ENCODE results near the gene CDK15.
"Not testable (repeated sequence)": the region's sequence is repeated elsewhere in the genome, so short reads cannot be mapped to it uniquely, and the experiment has no call there.

CDK15 gene

GRCh38 chr2:201790989-201791388 is 15.3 kb upstream of the CDK15 start:
- DNase-seq: no peak

DNA sequence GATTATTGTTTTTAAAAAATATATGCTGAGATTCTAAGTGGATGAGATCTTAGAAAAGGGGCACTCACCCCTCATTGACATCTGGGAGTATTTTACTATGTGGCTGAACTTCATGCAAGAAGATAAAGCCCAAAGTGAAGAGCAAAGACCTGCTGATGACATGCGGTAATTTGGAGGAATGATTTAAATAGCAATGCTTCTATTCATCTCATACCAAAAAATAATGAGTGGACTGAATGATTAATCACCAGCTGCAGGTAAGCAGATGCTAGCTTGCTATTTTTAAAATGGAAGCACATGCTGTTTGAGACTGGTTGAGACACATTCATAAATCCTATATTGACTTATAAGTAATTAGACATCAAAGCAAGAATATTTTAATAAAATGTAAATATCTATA is 12.7 kb upstream of the CDK15 start:
- no peak for DNase-seq

DNA sequence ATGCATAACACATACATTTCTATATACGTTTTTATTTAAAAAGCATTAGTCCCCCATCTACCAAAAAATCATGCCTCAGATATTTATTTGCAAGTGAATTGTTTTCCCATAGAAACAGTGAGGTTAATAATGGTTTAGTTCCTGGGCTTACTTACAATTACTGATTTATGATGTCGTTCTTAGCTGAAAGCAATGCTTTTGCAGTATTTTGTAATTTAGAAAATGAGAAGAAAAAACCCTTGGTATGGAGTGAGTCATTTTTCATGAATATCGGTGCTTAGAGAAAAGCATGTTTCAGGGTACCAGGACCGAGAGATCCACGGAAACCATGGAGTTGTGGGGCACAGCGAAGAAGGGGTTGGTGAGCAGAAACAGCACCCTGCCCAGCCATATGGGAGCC is 12.0 kb upstream of the CDK15 start:
- DNase-seq: no peak

DNA sequence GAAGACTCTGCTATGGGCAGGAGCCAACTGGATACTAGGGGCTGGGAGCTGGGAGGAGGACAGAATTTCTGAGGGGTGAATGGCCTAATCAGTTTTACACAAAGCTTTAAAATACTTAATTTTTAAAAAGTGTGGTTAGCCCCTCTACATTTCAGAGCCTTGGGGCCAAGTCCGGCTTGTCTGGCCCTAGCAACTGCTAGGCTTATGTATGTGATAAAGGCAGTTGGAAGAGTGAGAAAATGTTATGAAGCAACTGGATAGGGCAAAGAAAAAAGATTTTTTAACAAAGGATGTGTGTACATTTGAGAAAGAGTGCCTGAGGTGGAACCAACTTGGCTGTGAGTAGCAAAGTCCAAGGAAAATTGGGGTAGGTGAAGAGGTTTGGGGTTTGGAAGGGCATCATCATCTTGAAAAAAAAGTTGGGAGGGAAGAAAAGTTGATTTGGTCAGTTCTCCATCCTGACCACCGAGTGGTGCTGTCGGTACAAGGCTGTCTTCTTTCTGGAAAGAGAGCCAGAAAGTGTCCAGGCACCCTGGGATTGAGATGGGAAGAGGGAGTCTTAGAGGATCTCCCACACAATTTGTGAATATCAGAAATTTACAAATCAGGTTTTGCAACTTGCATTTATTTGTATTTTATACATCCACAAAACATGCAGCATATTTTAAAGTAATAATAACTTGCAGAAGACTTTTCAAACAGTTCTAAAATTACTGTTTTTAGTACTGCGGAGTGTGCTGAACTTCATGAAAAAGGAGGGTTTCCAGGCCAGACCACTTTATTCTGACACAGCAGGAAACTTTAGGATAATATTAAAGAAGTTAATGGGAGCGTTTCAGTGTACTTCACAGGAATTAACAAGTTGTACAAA is 10.5 kb upstream of the CDK15 start:
- no peak for DNase-seq

DNA sequence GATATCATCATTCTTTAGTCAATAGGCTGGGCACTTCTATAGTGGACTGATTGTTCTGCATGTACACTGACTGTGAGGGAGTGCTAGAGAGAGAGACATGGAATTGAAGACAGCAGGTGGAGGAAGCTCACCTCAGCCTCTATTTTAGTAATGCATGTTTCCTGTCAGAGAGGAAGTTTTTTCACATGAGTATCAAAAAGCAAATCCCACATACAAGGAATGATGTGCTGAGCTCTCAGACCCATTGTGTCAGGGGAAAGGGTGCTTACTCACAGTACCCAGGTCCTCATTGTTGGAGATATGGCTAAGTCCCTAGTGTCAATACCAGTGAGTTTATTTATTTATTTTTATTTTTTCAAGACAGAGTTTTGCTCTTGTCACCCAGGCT is 9.9 kb upstream of the CDK15 start:
- no peak for DNase-seq

GRCh38 chr2:201797175-201797840 is 9.0 kb upstream of the CDK15 start:
- no peak for DNase-seq

DNA sequence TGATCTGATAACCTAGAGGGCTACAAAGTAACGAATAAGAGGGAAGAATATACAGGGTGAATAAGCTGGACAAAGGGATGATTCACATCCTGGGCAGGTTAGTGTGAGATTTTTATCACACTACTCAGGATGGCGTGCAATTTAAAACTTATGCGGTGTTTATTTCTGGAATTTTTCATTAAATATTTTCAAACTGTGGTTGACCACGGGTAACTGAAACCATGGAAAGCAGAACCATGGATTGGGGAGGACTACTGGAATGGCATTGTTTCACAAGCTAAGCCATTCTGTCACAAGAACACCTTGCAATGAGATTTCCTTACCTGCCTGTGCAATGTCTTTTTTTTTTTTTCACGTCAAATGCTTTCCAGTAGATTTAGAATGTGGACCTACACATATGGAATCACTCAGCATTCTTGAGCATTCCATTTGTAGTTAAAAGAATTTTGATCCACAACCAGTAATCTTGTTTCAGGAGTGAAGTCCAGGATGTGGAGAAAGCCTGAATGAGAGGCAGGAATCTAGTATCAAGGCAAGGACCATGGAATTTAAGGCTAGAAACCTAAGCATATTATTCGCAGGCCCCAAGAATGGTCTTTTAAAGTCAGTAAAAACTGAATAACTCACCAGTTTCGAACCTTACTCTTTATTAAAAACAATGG is 8.0 kb upstream of the CDK15 start:
- DNase-seq: no peak

- DNase-seq: not testable (repeated sequence)
These were observed 7.4 kb upstream of the CDK15 start for GRCh38 chr2:201798914-201799285.

DNA sequence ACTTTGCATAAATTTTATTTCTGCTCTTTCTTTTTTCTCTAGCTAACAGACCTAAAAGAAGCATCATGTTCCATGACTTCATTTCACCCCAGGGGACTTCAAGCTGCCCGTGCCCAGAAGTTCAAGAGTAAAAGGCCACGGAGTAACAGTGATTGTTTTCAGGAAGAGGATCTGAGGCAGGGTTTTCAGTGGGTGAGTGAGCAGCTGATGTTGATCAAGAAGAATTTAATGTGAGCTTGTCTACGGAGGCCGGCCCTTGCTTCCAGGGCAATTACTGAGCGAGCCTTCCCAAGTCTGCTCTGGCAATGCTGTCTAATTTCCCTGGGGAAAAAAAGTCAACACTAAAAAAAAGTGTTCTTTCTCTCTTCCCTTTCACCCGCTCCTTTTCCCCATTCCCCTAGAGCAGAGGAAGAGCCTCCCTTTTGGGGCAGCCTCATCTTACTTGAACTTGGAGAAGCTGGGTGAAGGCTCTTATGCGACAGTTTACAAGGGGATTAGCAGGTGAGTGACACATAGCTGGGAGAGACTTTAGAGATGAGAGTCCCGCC is 1.2 kb downstream of the CDK15 start:
- DNase-seq: no peak

GRCh38 chr2:201808027-201808426 is 1.7 kb downstream of the CDK15 start:
- DNase-seq: no peak

GRCh38 chr2:201809633-201810032 is 3.3 kb downstream of the CDK15 start:
- no peak for DNase-seq

DNA sequence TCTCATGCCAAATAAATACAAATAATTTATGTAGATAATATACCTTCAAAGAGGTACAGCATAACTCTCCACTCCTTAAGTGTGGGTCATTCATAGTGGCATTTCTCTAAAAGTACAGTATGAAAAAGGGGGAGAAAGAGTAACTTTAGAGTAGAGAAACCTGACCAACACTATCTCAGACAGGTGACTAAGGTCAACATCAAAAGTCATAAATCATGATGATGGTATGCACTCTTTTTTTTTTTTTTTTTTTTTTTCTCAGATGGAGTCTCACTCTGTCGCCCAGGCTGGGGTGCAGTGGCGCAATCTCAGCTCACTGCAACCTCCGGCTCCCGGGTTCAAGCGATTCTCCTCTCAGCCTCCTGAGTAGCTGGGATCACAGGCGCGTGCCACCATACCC is 4.3 kb downstream of the CDK15 start:
- not testable (repeated sequence) for DNase-seq

DNA sequence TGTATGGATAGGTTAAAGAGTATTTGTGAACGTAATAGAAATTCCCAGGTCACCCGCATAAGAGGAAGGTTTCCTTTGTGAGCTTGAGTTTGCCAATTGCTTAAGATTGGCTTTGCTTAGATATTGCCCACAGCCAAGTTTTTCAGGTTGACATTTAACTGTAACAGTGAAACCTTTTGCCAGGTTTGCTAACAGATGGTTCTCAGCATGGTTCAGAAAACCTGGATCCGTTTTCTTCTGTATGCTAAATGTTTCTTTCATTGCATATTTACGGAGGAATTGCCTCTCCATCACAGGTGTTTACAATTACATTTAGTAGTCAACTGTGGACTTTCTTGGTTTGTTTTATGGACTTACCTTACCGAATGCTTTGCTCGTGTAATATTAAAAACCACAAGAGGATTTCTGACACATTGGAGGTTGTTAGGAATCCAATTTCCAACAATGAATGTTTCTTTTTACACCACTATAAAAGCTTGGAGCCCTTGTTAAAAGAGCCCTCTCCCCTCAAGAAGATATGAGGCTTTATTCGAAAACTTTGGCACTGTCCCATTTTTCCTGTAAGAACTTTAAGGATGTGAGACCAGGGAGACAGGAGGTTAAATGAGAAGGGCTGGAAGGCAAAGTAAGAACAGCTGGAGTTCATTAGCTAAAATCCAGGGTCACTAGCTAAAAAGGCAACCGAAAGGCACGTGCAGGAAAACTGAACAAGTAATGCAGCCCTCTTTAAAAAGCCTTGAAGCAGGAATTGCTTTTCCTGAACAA is 7.8 kb downstream of the CDK15 start:
- DNase-seq: no peak

DNA sequence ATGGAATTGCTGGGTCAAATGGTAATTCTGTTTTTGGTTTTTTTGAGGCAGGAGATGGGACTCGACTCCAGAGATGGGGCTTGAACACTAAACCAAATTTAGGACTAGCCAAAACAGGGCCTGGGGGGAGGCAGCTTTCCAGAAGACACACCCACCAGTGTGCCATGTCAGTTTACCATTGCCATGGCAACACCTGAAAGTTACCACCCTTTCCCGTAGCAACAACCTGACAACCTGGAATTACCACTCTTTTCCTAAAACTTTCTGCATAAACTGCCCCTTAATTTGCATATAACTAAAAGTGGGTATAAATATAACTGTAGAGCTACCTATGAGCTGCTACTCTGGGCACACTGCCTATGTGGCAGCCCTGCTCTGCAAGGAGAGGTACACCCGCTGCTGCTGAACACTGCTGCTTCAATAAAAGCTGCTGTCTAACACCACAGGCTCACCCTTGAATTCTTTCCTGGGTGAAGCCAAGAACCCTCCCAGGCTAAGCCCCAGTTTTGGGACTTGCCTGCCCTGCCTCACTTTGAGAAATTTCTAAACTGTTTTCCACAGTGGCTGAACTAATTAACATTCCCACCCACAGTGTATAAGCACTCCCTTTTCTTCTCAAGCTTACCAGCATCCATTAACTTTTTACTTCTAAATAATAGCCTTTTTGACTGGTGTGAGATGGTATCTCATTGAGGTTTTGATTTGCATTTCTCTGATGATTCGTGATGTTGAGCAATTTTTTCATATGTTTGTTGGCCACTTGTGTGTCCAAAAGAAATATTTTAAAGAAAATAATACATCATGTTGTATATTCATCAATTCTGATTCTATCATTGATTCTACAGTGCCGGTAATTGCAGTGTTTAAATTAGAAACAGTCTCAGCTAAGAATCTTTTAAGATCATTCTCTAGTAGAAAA is 10.6 kb downstream of the CDK15 start:
- DNase-seq: no peak

DNA sequence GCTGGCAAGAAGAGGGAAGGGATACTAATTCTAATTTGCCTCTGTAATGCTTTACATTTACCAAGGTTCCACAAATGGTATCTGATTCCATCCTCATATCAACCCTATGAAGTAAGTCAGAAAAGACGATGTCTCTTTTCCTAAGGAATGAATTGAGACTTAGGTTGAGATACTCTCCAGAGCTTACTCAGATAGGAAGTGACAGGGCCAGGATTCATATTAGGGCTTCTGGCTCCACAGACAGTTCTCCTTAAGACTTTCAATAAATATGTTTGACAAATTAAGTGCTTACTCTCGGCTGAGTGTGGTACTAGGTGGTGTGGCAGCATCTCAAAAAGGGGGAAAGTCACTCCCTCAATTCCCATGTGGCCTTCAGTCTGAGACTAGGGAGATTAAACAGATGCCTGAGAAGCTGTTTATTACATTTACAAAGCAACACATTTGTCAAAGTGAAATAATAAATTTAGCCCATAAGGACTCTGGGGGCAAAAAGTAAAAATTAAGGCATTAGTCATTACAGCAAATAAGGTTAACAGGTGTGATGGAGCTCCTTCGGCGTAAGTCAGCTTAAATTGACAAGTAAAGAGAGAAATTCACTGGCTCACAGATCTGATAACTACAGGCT is 14.2 kb downstream of the CDK15 start:
- DNase-seq: no peak

DNA sequence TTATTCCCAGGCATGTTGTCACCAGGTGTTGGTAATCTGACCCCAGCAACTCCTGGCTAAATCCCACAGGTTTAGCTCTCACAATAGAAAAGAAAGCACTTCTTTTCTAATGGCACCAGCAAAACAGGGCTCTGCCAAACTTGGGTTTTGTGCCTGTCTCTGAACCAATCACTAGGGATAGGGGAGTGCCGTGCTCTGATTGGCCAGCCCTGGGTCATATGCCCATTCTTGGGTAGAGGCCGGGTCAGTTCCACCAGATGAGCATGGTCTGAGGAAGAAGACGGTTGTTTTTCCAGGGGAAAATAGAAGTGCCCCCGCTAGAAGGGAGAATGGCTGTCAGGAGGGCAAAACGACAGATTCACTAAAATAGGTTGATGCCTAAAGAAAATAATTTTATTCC is 14.7 kb downstream of the CDK15 start:
- DNase-seq: no peak

DNA sequence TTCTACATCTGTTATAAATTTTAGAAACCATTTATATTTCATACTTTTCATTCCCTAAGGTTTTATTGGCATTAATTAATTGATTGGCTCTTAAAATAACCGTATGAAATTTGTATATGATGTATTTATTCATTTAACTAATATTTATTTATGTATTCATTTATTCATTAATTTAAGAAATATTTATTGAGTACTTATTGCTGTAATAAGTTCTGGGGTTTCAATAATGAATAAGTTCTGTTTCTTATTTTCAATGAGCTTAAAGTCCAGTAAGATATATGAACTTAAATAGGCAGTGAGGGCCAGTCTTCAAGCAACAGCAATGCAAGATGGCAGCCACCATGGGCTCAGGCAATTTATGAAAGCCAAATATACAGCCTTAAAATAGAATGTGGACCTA is 17.9 kb downstream of the CDK15 start:
- DNase-seq: no peak

DNA sequence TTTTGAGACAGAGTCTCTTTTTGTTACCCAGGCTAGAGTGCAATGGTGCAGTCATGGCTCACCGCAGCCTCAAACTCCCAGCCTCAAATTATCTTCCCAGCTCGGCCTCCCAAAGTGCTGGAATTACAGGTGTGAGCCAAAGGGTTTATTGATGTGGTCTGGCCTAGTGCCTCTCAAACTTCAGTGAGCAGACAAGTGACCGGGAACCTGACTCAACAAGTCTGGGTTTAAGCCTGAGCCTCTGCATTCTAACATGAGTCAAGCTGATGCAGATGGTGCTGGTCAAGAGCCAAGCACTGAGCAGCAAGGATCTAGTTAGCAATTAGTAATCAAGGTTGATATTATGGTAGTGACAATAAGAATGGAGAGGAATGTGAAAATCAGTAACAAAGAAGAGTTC is 21.3 kb downstream of the CDK15 start:
- no peak for DNase-seq

DNA sequence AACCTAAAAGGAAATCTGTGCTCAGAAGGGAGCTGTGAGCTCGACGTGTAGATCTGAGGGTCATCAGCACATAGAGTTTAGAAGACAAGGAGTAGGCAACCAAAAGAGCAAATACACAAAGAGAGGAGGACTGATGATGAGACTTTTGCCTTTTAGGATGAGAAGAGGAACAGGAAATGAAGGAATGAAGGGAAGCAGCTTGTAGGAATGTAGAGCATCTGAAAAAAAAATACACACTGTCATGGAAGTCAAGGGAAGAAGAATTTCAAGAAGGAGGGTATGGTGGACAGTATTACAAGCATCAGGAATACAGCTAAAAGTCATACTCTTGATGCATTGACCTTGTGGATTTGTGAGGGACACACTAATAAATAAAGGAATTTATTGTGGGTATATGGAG is 21.9 kb downstream of the CDK15 start:
- DNase-seq: no peak

- no peak for DNase-seq
These were observed 24.3 kb downstream of the CDK15 start for GRCh38 chr2:201830666-201831065.

DNA sequence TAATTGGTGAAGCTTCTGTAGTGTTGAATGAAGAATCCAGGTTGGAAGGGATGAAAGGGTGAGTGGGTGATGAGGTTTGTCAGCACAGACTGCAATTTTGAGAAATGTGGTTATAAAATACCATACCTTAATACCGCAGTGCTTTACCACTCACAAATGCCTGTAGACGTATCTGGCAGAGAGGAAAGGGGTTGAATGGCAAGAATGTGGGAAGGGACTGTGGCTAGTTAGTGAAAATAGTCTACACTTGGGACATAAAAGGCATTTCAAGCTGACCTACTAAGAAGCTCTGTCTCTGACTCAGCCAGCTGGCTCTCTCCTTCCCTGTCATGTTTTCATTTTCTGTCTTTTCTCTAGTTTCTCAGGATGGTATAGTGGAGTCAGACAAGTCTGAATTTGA is 25.1 kb downstream of the CDK15 start:
- DNase-seq: no peak

Data from CD4-positive, alpha-beta T cell treated with Interleukin-17A for 1 hour (primary cell).